Transverse colon (tissue), 3 donors: ENCODE results near the gene P4HA1.

Experiments
- CTCF ChIP-seq, 5 experiments: fragments of 200-600 bp in 3 of 5; fragments of 450-650 bp in 2 of 5; sonication (generic) in 3 of 5; IDR thresholded peaks; 1 replicate in 2 of 5; 2 replicates in 3 of 5; pipeline ENCODE4 v1.5.1; 2016 to 2017; ENCODE audit warnings: antibody characterized with exemption in 5 of 5, inconsistent platforms in 3 of 5, mild to moderate bottlenecking in 2 of 5, moderate library complexity in 1 of 5
- EP300 ChIP-seq: sonication (generic); formaldehyde crosslinking; IDR thresholded peaks from one replicate; pipeline ENCODE4 v1.6.1; 2017; ENCODE audit warnings: antibody characterized with exemption, low read depth

- TF ChIP-seq CTCF (IDR thresholded peaks at IDR 0.05) (peak; percentile 19 to 37 (median 37)), EP300 (no peak)
These were observed 35.7 kb downstream of the P4HA1 start for GRCh38 chr10:73060738-73061635.
